ENCODE data around the gene CENPL.
"Not testable (repeated sequence)": the region's sequence is repeated elsewhere in the genome, so short reads cannot be mapped to it uniquely, and the experiment has no call there.

Gene CENPL

GRCh38 chr1:173857363-173857917, 32.8 kb upstream of the CENPL start:
- no peak for DNase-seq (ENCODE audit: low read depth)

- no peak for DNase-seq (ENCODE audit: low read depth)
Measured at GRCh38 chr1:173856903-173857302, 32.2 kb upstream of the CENPL start.

- no peak for DNase-seq (ENCODE audit: low read depth)
Measured at GRCh38 chr1:173856014-173856413, 31.3 kb upstream of the CENPL start.

GRCh38 chr1:173853074-173853473, 28.4 kb upstream of the CENPL start:
- no peak for DNase-seq (ENCODE audit: low read depth)

GRCh38 chr1:173852105-173852504, 27.4 kb upstream of the CENPL start:
- DNase-seq (ENCODE audit: low read depth), result no peak

- no peak for DNase-seq (ENCODE audit: low read depth)
Measured at GRCh38 chr1:173832748-173833147, 8.1 kb upstream of the CENPL start.

- DNase-seq (ENCODE audit: low read depth), result no peak
Measured at GRCh38 chr1:173827611-173828010, 2.9 kb upstream of the CENPL start.

- no peak for DNase-seq (ENCODE audit: low read depth)
Measured at GRCh38 chr1:173823781-173824314, 835 bp downstream of the CENPL start.

- DNase-seq (ENCODE audit: low read depth), result no peak
Measured at GRCh38 chr1:173821680-173822079, 3.0 kb downstream of the CENPL start.

- no peak for DNase-seq (ENCODE audit: low read depth)
Measured at GRCh38 chr1:173818459-173818858, 6.2 kb downstream of the CENPL start.

- DNase-seq (ENCODE audit: low read depth), result not testable (repeated sequence)
Measured at GRCh38 chr1:173813654-173814053, 11.0 kb downstream of the CENPL start.

GRCh38 chr1:173802961-173803360, 21.7 kb downstream of the CENPL start:
- DNase-seq (ENCODE audit: low read depth), result no peak

GRCh38 chr1:173799995-173800394, 24.7 kb downstream of the CENPL start:
- DNase-seq (ENCODE audit: low read depth), result not testable (repeated sequence)

GRCh38 chr1:173798078-173798477, 26.6 kb downstream of the CENPL start:
- no peak for DNase-seq (ENCODE audit: low read depth)

- DNase-seq (ENCODE audit: low read depth), result no peak
Measured at GRCh38 chr1:173789841-173790240, 34.8 kb downstream of the CENPL start.

- DNase-seq (ENCODE audit: low read depth), result no peak
Measured at GRCh38 chr1:173784997-173785396, 39.7 kb downstream of the CENPL start.

- no peak for DNase-seq (ENCODE audit: low read depth)
Measured at GRCh38 chr1:173779936-173780335, 44.7 kb downstream of the CENPL start.

- DNase-seq (ENCODE audit: low read depth), result no peak
Measured at GRCh38 chr1:173775578-173776226, 49.0 kb downstream of the CENPL start.

GRCh38 chr1:173771560-173771959, 53.1 kb downstream of the CENPL start:
- no peak for DNase-seq (ENCODE audit: low read depth)

GRCh38 chr1:173770330-173770729, 54.4 kb downstream of the CENPL start:
- not testable (repeated sequence) for DNase-seq (ENCODE audit: low read depth)

GRCh38 chr1:173768827-173769226, 55.9 kb downstream of the CENPL start:
- no peak for DNase-seq (ENCODE audit: low read depth)

GRCh38 chr1:173768206-173768605, 56.5 kb downstream of the CENPL start:
- DNase-seq (ENCODE audit: low read depth), result no peak

- DNase-seq (ENCODE audit: low read depth), result not testable (repeated sequence)
Measured at GRCh38 chr1:173764331-173764730, 60.4 kb downstream of the CENPL start.

GRCh38 chr1:173758980-173759379, 65.7 kb downstream of the CENPL start:
- DNase-seq (ENCODE audit: low read depth), result no peak
